Lower leg skin (tissue), 4 donors: Measurements from ENCODE around the gene PACRG. TPM values are rescaled to one million over a fixed set of nuclear protein-coding genes. Genes with fewer than 3 reads are reported as not detected.

Experiments used
- DNase-seq, 2 donors: peaks; one replicate each; pipeline ENCODE4 v3.0.0-alpha.2; 2019; ENCODE audit warnings: low spot score in 2 of 2
- H3K4me3 ChIP-seq: fragments of 200-600 bp; sonication (generic); 2 replicates; pipeline ENCODE4 v1.5.1; 2017; ENCODE audit warnings: mild to moderate bottlenecking, low read depth; ENCODE audit not compliant: poor library complexity, severe bottlenecking
- CTCF ChIP-seq, 3 donors: fragments of 450-650 bp; IDR thresholded peaks; one replicate each; pipeline ENCODE4 v1.5.1; 2016; ENCODE audit warnings: antibody characterized with exemption in 3 of 3, mild to moderate bottlenecking in 3 of 3, moderate library complexity in 2 of 3
- POLR2A ChIP-seq, 2 donors: fragments of 450-650 bp; IDR thresholded peaks; one replicate each; pipeline ENCODE4 v1.6.1; 2016 to 2017; ENCODE audit warnings: antibody characterized with exemption in 2 of 2, mild to moderate bottlenecking in 1 of 2, moderate library complexity in 1 of 2
- WGBS, 2 donors: methylation state at CpG; one replicate each; pipeline ENCODE4 v1.1.5; 2018; 5-methylcytosine and 5-hydroxymethylcytosine counted together
- intact Hi-C: fragments of 100-400 bp; cut with DNase I; formaldehyde crosslinking; loops from one replicate; pipeline ENCODE4 v1.15.0; 2023; ENCODE audit warnings: low total_unique reads
- total RNA-seq, 4 donors: library from RNA; depleted of rRNA; stranded (reverse); fragments of >200 nt; gene quantifications; one replicate each; pipeline ENCODE4 v1.1.0, GENCODE V29; 2016

The PACRG gene
- total RNA-seq, 4 donors from 2014 or later: 0.38 to 3.9 (median 3.4) TPM; not detected in 1

GRCh38 chr6:163121270-163121669 is 393.5 kb downstream of the PACRG start:
- TF ChIP-seq CTCF (IDR thresholded peaks at IDR 0.05) (no peak), POLR2A (IDR thresholded peaks at IDR 0.05) (no peak)
- DNase-seq: no peak
- intact Hi-C loops: no loop called here
- H3K4me3 ChIP-seq: no peak overlapping the region
- WGBS, 2 donors: 87 to 95% methylated on average over 5 of the region's 5 CpGs

GRCh38 chr6:163122365-163122764 is 394.6 kb downstream of the PACRG start:
- DNase-seq: no peak
- 92% methylated on average over 12 of the region's 12 CpGs for WGBS, 2 donors
- intact Hi-C loops: no loop called here
- no peak overlapping the region for H3K4me3 ChIP-seq
- TF ChIP-seq CTCF (IDR thresholded peaks at IDR 0.05) (no peak), POLR2A (IDR thresholded peaks at IDR 0.05) (no peak)

GRCh38 chr6:163123098-163123497 is 395.3 kb downstream of the PACRG start:
- TF ChIP-seq POLR2A (IDR thresholded peaks at IDR 0.05) (no peak), CTCF (IDR thresholded peaks at IDR 0.05) (no peak)
- DNase-seq: no peak
- intact Hi-C loops: no loop called here
- H3K4me3 ChIP-seq: no peak overlapping the region
- WGBS, 2 donors: 84 to 85% methylated on average over 9 of the region's 9 CpGs

- intact Hi-C loops: no loop called here
- TF ChIP-seq CTCF (IDR thresholded peaks at IDR 0.05) (no peak), POLR2A (IDR thresholded peaks at IDR 0.05) (no peak)
- no peak for DNase-seq
- no peak overlapping the region for H3K4me3 ChIP-seq
- 86% methylated on average over 4 of the region's 4 CpGs for WGBS, 2 donors
Observed at GRCh38 chr6:163126741-163127140, 399.0 kb downstream of the PACRG start.

- no peak for DNase-seq
- TF ChIP-seq POLR2A (IDR thresholded peaks at IDR 0.05) (no peak), CTCF (IDR thresholded peaks at IDR 0.05) (no peak)
- WGBS, 2 donors: 89% methylated on average over 1 of the region's 1 CpG
- no peak overlapping the region for H3K4me3 ChIP-seq
- intact Hi-C loops: no loop called here
Observed at GRCh38 chr6:163127587-163127986, 399.8 kb downstream of the PACRG start.

GRCh38 chr6:163128324-163128723 is 400.6 kb downstream of the PACRG start:
- DNase-seq: no peak
- 95% methylated on average over 2 of the region's 2 CpGs for WGBS, 2 donors

More at GRCh38 chr6:163128324-163128723, 400.6 kb downstream of the PACRG start:
- TF ChIP-seq CTCF (IDR thresholded peaks at IDR 0.05): no peak
- no peak for TF ChIP-seq POLR2A (IDR thresholded peaks at IDR 0.05)
- no peak overlapping the region for H3K4me3 ChIP-seq
- intact Hi-C loops: no loop called here
